NCI-H2107 treated with DMSO at 0.1 percent for 48 hours (cell line): ENCODE results near the gene TFDP1.
"Not testable (repeated sequence)": the region's sequence is repeated elsewhere in the genome, so short reads cannot be mapped to it uniquely, and the experiment has no call there.

Source experiments
- DNase-seq: peaks from one replicate; lab custom pipeline; 2025; ENCODE audit not compliant: unreplicated experiment; lab: John Stamatoyannopoulos, UW

The TFDP1 gene

DNA sequence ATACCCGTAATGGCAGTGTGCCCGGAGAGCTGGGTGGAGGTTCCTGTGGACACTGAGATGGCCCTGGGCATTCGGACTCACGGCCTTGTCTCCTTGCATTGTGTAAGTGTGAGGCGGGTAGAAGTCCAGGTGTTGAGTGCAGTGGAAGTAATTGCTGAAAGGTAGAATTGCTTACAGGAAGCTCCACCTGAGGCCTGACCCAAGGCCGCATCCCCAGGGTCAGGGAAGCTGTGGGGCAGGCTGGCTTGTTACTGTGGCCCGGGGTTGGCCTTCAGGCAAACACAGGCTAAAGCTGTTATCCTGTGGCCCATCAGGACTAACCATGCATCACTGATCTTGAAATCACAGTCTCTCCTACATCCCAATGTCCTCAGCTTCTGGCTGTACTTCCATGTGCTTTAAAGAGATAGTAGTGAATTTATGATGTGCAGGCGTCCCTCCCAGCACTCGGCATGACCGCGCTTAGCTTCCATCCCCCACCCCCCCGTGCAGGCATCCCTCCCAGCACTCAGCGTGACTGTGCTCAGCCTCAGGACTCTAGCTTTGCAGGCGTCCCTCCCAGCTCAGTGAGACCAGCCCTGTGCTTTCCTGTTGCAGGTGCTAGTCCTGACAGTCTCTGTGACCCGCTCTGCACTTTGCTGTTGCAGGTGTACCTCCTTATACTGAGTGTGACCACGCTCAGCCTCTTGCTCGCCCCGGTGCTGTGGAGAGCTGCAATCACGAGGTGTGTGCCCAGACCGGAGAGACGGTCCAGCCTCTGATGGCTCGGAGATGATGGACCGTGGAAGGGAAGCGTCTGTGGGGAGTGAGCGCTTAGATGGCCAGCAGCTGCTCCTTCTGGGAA lies 35.6 kb upstream of the TFDP1 start:
- DNase-seq, result no peak

DNA sequence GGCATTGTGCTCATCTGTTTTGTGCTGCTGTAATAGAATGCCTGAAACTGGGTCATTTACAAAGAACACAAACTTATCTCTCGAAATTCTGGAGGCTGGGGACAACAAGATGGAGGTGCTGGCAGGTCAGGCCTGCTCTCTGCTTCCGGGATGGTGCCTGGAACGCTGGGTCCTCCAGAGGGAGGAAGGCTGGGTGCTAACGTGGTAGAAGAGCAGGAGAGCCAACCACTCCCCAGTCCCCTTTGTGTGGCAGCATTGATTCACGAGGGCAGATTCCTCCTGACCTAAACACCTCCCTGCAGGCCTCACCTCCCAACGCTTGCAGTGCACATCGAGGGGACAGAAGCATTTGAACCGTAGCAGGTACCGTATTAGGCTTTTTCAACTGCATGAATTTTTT lies 34.1 kb upstream of the TFDP1 start:
- DNase-seq, result peak; percentile 27

DNA sequence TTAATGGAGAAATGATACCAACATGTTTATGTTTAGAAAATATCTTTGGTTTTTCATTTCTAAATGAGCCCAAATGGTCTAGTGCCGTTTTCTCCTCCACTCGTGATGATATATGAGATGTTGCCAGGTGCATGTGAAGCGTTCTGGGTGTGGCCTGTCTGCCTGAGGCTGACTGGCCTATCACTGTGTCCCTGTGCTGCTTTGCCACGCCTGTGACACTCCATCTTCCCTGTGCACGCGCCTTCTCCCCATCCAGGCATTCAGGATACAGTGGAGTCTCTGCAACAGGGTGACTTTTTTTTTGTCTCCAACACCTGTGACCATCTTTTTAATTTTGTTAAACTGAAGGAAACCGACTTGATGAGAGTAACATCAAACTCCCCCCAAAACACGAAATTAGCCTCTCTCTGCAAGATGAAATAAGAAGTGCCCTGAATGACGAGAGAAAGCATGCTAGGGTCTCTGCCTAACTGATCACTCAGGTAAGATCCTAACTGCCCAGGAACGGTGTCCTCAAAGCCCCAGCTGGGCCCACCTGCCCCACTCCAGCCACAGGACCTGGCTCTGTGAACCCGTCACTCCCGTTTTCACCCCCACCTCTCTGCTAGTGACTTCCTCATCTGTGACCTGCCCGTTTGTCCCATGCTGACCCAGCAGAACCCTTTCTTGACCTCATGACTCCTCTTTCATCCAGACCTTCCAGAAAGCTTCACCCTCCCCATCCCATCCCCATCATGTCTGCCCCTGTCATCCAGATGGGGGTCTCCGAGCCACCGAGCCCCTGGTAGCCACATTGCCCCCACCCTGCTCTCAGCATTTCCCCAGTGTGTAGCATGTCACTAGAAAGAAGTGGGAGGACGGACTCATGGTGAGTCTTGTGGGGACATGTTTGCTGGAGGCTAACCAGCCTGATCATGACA lies 33.2 kb upstream of the TFDP1 start:
- peak; percentile 90 for DNase-seq

DNA sequence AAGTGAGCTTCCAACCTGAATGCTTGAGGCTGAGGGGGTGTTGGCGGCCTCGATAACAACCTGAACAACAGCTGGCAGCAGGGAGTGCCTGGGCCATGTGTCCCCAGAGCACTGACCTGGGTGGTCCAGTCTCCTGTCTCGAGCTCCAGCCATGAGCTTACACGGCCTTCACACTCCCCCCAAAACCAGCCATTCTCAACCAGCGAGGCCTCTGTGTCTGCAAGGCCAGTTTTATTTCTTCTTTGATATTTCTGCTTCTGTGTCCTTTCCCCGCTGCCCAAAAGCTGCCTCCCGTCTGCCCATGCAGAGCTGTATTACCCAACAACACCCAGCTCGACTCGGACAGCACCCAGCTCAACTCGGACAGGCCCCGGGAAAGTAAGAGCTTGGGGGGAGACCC lies 32.5 kb upstream of the TFDP1 start:
- no peak for DNase-seq

DNA sequence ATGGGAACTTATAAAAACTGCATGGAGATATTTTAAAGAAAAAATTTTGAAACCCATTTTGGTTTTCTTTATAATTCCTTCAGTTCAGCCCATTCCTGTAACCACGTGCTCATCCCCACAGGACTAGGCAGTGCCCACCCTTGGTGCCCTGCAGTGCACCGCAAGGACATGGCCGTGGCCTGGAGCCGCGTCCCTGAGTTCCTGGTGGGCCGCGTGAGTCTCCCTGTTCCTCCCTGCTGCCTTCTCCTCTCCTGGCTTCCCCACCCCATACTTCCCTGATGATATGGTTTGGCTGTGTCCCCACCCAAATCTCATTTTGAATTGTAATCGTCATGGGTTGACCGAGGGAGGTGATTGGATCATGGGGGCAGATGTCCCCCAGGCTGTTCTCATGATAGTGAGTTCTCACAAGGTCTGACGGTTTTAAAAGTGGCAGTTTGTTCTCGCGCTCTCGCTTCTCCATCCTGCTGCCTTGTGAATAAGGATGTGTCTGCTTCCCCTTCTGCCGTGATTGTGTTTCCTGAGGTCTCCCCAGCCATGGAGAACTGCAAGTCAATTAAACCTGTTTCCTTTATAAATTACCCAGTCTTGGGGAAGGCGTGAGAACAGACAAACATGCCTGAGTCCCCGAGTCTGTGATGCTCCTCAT lies 31.6 kb upstream of the TFDP1 start:
- DNase-seq, result no peak

DNA sequence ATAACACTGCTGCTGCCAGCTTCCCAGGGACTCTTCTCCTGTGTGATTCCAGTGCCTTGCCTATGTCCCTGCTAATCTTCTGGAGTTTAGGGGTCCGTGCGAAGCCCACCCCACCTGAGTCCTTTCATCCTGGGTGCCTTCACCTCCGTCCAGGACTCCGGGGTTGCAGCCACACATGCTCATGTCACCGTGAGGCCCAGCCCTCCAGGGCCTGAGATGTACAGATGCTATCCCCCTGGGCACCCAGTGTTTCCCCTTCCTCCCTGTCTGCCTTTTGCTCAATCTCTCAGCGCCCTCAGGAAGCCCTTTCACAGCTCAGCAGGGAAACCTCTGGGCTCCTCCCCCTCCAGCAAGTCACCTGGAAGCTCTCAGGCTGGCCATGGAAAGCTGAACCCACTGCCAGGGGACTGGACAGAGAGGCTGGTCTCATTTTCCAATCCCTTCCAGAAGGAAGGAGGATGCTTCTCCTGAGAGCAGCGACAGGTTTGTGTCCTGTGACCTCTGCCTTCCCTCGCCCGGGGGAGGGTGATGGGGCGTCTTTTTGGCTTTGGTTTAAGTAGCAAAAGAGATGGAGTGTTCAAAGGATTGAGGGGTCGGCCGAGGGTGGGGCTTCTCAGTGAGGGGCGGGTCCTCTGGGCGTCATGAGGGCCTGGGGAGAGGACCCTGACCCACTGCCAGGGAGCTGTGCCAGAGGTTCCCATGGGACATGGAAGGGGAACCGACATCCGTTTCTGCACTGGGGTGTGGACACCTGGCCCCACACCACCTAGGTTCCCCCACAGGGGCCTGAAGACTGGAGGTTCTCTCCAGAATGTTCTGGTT lies 30.8 kb upstream of the TFDP1 start:
- DNase-seq, result no peak

DNA sequence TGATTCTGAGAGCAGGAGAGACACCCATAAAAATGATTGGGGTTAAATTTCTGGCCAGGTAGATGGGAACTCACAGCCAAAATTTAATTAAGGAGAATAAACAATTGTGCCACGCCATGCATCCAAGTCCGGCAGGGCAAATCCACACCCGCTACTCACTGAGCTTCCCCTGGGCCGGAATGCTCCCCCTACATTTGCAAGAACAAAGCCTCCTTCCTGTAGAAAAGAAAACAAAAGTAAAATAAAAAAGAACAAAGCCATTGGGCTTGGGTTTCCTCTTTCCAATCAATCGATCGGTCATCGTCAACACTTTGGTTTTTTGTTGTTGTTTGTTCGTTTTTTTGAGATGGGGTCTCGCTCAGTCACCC lies 30.2 kb upstream of the TFDP1 start:
- DNase-seq, result no peak

DNA sequence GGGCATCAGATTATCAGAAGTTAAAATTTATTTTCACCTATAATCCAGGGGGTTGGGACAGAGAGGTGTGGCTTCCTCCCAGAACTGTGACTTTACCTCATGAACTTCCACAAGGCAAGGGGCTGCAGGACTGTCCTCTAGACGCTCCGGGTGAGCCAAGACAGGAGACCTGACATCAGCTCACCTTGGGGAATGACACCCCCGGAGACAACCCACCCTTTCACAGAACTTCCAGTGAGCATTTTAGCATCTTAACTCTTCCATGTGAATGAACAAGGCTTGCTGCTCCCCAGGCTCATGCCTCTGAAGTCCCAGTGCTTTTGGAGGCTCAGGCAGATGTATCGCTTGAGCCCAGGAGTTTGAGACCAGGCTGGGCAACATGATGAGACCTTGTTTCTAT lies 29.4 kb upstream of the TFDP1 start:
- DNase-seq, result no peak

DNA sequence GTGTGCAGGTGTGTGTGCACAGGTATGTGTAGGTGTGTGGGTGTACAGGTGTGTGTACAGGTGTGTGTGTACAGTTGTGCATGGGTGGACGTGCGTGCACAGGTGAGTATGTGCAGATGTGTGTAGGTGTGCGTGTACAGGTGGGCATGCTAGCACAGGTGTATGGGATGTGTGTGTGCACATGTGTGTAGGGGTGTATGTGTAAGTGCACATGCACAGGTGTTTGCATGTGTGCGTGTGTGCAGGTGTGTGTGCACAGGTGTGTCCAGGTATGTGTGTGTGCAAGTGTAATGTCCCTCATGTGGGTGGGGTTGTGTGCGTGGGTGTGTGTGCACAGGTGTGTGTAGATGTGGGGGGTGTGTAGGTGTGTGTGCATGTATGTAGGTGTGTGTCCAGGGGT lies 27.5 kb upstream of the TFDP1 start:
- DNase-seq, result no peak

DNA sequence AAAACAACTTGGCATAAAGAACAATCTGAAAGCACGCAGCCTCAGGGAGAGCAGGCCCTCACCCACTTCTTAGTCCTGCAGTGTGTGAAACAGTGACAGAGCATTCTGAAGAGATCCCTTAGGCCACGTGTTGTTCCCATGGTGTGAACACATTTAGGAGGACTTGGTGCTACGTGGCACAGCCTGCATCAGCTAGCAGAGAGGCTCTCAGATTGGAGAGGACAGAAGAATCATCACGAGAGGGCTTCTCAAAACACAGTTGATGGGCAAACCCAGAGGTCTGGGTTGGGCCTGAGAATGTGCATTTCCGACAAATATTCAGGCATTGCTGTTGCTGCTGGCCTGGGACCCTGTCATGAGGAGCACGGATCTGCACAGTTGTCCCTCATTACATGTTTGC lies 26.1 kb upstream of the TFDP1 start:
- no peak for DNase-seq

DNA sequence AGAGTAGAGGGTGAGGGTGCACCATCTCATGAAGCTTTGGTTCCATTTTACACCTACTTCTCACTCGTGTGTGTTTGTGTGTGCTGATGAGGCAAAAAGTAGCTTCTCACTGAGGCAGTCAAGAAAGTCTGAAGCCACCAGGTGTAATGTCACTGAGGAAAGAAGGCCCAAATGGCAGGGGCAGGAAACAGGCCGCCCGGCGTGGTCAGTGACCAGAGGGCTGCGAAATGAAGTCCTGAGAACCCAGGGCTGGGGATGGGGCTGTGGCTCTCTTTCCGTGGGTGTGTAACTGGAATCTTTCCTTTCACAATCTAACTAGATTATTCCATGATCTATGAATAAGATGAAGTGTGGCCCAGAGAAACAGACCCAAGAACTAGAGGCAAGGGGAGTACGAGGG lies 25.5 kb upstream of the TFDP1 start:
- DNase-seq, result no peak

DNA sequence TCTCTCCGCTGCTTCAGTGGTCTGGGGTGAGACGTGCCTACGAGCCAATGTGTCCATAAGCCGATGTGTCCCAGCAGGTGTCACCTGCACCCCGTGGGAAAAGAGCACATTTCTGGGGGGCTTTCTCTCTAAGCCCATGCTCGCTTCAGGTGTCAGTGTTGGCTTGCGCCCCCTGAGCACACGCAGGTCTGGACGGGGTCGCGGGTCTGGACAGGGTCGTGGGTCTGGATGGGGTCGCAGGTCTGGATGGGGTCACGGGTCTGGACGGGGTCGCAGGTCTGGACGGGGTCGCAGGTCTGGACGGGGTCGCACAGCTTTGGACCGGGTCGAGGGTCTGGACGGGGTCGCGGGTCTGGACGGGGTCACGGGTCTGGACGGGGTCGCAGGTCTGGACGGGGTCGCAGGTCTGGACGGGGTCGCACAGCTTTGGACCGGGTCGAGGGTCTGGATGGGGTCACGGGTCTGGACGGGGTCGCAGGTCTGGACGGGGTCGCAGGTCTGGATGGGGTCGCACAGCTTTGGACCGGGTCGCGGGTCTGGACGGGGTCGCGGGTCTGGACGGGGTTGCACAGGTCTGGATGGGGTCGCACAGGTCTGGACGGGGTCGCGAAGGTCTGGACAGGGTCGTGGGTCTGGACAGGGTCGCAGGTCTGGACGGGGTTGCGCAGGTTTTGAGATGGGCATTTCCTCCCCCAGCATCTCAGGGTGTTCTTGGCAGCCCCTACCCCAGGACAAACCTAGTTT lies 24.5 kb upstream of the TFDP1 start:
- no peak for DNase-seq

DNA sequence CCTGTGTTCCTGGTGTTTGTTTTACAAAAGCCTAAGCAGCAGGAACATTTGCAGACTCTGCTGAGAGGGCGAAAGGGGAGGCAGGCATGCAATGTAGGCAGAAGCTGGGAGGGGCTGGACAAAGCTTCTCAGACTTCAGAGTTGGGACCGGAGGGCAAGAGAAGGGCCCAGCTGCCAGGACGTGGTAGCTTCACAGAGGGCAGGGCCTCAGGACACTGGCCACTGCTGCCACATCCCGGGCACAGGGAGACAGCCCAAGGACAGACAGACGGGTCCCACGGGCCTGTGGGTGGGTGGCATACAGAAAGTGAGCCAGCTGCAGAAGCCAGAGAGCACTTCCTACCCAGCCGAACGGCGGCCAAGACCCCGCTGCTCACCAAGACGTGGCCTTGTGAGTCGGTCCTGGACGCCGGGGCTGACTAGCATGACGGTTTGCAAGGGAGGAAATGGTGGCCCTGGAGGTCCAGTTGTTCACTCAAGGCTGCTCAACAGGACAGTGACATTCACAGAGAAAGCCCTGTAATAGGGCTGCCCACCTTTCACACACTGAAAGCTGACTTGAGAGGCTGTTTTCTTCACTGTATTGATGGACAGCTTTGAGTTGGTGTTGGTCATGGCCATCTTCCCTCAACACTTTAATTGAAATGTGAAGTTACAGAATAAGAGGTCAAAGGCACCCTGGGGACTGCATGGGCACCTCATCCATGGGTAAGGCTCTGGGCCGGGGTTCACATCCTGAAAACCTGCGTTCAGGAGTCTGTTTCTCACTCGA lies 23.7 kb upstream of the TFDP1 start:
- no peak for DNase-seq

DNA sequence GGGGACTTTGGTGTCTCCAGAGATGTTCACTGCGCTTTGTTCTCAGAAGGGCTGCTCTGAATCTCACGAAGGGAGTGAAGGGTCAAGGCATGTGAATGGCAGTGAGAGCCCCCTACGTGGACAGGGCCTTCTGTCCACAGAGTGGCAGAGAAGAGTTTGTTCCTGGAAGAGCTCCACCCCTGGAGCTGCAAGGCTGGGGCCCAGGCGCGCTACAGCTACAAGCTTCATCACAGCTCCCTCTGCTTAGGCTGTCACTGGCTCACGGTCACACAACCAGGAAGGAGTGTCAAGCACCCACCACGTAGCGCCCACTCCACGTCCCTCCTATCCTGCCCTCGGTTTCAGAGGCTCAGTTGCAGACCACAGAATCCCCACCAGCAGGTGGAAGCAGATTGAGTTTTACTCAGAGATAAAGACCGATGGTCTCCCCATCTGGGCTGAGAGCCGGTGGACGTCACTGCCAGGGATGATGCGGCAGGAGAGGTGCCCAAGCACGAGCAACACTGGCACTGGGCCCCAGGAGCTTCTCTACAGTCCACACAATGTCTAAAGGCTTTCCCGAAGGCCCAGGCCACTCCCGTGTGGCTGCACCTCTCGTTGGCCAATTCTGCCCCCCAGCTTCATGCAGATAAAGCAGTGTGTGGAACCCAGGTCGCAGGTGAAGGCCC lies 23.0 kb upstream of the TFDP1 start:
- no peak for DNase-seq

DNA sequence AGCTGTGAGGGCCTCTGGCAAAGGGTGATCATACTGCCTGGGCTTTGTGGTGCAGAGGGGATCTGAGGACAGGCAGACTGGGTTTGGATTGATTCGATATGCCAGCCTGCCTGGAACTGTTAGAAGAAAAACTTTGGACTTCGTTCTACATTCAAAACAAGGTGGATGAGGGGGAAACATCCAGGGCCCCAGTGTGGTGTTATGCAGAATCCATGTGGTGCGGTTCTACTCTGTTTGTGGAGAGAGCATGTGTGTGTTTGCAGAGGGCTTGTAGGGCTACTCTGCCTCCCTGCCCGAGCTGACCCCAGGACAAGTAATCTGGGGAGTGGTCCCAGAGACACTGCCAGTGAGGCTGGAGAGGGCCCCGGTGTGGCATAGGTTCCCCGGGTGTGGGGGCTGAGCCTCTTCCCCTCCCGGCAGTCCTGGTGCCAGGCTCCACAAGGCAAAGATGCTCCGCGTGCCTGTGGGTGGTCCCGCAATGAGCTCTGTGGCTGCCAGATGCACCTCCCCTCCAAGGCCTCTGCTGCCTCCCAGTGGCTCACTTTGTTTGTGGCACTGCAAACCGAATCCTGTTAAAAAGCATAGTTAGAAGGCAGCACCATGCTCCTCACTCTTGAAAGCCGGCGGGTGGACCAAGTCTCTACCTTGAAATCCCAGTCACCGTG lies 22.3 kb upstream of the TFDP1 start:
- peak; percentile 84 for DNase-seq

DNA sequence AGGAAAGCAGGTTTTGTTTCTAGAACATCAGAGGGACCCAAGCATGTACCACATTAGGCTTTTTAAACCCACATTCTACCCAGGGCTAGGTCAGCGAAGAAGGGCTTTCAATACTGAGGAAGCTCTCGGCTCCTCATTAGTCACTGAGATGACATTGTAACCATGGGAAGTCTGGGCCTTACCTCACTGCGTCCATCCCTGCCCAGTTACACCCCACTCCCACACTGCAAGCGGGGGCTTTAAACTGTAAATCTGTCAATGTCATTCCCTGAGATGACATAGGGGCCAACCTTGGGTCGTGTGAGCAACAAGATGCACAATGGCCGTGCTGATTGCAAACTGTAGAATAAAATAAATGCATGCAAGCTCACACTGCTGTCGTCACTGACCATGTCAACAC lies 21.7 kb upstream of the TFDP1 start:
- no peak for DNase-seq

DNA sequence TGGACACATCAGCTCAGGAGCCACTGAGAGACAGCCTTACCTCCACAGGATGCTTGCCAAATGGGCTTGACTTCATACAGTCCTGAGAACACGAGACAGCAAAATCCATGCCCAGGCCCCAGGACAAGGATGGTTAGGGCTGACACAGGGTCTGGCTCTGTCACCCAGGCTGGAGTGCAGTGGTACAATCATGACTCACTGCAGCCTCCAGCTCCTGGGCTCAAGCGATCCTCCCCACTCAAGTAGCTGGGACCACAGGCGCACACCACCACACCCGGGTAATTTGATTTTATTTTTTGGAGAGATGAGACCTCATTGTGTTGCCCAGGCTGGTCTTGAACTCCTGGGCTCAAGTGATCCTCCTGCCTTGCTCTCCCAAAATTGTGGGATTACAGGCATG lies 21.0 kb upstream of the TFDP1 start:
- not testable (repeated sequence) for DNase-seq

DNA sequence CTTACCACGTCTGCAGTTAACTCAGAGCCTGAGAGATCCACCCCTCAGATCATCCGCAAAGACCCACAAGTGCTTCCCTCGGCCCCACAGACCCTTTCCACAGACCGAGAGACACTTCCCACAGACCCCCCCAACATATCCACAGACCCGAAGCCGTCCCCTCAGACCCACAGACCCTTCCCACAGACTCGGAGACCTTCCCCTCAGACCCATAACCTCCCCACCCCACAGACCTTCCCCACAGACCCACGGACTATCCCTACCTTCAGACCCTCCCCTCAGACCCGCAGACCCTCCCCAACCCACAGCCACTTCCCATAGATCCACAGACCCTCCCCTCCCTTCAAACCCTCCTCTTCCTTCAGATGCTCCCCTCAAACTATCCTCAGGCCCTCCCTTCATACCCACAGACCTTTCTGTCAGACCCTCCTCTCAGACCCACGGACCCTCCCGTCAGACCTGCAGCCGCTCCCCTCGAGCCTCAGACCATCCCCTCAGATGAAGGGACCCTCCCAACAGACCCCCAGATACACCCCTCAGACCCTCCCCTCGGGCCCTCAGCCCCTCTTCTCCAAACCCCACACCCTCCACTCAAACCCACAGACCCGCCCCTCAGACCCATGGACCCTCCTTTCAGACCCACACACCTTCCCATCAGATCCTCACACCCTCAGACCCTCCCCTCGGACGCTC lies 20.1 kb upstream of the TFDP1 start:
- no peak for DNase-seq
